ENCODE results near the gene PXDC1.
"Not testable (repeated sequence)": the region's sequence is repeated elsewhere in the genome, so short reads cannot be mapped to it uniquely, and the experiment has no call there.

DNA sequence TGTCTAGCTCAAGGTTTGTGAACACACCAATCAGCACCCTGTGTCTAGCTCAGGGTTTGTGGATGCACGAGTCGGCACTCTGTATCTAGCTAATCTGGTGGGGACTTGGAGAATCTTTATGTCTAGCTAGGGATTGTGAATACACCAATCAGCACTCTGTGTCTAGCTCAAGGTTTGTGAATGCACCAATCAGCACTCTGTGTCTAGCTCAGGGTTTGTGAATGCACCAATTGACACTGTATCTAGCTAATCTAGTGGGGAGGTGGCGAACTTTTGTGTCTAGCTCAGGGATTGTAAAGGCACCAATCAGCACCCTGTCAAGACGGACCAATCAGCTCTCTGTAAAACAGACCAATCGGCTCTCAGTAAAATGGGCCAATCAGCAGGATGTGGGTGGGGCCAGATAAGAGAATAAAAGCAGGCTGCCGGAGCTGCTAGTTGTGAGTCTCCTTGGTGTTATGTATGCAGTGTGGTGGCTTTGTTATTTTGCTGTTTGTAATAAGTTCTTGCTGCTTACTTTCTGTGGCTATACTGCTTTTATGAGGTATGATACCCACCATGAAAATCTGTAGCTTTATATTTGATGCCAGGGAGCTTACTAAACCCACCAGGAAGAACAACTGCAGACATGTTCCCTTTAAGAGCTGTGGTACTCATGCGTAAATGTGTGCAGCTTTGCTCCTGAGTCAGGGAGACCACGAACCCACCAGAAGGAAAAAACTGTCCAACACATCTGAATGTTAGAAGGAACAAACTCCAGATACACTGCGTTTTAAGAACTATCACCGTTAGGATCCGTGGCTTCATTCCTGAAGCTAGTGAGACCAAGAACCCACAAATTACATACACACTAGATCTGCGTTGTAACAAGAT lies 20.9 kb upstream of the PXDC1 start:
- not testable (repeated sequence) for TF ChIP-seq POLR2A (IDR thresholded peaks at IDR 0.05; ENCODE audit: low read length); GATA1 (IDR thresholded peaks at IDR 0.05; ENCODE audit: low read depth, low read length)
